Superior temporal gyrus (tissue), 1 donor: ENCODE results near the gene CRISPLD2.

Experiments
- DNase-seq: peaks from one replicate; pipeline ENCODE4 v3.0.0-alpha.2; 2016; ENCODE audit errors: extremely low spot score

The CRISPLD2 gene, protein sequence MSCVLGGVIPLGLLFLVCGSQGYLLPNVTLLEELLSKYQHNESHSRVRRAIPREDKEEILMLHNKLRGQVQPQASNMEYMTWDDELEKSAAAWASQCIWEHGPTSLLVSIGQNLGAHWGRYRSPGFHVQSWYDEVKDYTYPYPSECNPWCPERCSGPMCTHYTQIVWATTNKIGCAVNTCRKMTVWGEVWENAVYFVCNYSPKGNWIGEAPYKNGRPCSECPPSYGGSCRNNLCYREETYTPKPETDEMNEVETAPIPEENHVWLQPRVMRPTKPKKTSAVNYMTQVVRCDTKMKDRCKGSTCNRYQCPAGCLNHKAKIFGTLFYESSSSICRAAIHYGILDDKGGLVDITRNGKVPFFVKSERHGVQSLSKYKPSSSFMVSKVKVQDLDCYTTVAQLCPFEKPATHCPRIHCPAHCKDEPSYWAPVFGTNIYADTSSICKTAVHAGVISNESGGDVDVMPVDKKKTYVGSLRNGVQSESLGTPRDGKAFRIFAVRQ

DNA sequence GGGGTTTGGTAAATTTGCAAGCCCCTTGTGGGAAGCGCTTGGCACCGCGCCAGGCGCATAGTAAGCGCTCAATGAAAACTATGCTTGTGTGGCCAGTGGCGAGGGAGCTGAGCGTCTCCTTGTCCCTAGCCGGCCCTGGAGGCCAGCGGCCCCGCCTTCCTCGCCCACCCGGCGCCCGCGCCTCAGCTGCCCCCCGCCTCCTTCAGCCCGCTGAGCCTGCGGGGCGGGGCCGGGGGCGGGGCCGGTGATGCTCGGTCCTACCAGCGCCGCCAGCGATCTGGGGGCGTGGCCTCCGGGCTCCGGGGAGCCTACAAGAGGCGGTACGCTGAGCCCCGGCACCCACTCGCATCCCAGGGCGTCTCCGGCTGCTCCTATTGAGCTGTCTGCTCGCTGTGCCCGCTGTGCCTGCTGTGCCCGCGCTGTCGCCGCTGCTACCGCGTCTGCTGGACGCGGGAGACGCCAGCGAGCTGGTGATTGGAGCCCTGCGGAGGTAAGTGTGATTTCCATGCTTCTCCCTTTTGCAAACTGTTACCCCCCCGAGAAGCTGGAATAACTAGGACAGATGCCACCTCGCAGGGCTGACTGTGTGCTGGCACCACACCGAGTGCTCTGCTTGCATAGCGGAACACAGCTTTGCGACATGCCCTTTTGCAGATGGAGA is at the start of gene CRISPLD2:
Gene CRISPLD2 (plus strand): TSS at position 342 of the 661 bp plus-strand sequence. CDS start 18,511 bp downstream, outside the sequence.
- DNase-seq: peak; percentile 88

DNA sequence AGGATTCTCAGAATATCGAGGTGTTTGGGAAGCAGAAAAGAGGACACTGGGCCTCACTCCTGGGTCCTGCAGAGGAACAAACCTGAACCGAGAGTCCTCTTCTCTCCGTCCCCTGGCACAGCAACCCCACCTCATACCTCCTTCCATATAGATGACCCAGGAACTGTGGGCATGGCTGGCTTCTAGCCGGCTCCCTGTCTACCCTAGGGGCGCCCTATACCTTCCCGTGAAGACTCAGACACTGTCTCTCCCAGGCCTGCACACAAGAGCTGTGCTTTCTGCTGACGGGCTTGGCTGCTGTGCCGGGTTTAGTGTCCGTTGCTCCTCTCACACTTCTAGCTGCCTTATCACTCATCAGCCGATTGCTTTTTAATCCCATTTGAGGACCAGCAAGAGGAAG is 46.5 kb upstream of the CRISPLD2 start:
- no peak for DNase-seq

DNA sequence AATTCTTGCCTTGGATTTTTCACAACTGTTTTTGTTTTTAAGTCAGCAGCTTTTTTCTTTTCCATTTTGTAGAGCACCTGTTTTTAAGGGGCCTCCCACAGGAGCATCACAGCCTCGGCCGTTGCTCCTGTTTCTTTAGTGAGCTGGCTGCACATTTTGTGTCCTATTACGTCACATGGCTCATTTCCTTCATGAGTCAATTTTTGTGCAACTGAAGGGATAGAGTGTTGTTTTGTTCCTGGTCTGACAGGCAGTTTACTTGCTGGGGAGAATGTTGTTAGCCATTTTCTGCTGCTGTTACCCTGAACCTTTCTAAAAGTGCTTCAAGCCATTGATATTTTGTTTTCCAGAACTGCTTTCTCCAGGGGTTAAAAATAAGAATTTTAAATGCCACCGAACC is 45.0 kb upstream of the CRISPLD2 start:
- peak; percentile 61 for DNase-seq

DNA sequence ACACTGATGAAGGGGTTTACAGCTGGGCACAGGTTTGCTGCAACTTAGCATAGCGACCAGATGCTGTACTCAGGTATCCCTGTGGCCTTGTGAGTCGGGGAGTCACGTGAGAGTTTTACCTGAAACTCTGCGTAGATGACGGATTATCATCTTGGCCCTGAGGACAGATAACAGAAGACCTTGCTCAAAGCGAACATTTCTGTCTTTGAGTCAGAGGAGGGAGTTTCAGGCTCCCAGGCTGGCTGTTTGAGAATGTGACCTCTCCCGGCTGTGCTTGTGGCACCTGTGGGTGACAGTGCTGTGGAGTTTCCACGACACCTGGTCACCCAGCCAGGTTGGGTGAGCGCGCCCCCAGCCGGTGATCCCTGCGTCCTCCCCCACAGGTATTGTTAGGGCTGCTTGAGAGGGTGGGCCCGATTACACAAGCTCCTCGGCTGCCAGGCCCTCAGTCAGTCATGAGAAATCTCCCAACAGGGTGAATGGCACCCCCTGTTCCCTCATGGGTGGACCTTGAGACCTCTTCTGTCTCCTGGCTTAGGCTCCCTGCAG is 44.4 kb upstream of the CRISPLD2 start:
- no peak for DNase-seq

DNA sequence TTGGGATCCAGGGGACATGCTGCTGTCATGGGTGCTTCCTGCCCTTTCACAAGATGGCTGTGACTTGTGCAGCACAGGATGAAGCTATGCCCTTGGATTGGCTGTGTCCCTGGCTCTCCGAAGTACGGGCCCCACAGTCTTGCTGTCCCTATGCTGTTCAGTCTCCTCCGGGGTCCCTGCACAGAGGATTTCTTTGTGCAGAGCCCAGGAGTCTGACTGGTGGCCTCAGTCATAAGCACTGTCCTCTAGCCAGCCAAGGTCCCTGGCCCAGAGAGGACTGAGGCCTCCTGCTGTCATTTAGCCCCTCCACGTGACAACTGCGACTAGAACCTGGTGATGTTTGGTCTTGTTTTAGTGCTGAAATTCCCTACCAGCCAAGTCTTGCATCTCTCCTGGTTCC is 42.4 kb upstream of the CRISPLD2 start:
- no peak for DNase-seq

DNA sequence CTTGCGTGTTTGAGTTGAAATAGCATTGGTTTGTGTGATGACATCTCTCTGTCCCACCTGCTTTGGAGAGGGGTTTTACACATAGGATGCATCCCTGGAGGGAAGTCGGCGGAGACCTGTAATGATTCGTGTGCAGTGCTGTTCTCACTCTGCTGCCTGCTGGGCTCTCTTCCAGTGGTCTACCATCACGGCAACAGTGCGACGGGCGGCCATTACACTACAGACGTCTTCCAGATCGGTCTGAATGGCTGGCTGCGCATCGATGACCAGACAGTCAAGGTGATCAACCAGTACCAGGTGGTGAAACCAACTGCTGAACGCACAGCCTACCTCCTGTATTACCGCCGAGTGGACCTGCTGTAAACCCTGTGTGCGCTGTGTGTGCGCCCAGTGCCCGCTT is 41.1 kb upstream of the CRISPLD2 start:
- no peak for DNase-seq

DNA sequence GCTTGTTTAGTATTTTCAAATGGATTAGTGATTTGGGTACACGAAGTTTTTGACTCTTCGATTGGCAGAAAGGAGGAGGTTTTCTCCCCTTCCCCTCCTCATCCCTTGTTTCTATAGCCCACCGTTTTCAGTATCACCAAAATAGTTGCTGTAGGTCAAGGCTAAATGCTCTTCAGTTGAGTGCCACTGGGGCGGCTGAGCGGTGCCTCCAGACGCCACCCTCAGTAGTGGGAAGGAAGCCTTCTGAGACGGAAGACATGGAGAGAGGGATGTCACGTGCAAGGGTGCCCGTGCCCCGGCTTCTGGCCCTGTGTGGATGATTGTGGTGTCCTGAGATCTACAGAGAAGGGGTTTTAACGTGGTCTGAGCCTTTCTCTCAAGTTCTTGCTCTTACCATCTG is 39.7 kb upstream of the CRISPLD2 start:
- DNase-seq: no peak

DNA sequence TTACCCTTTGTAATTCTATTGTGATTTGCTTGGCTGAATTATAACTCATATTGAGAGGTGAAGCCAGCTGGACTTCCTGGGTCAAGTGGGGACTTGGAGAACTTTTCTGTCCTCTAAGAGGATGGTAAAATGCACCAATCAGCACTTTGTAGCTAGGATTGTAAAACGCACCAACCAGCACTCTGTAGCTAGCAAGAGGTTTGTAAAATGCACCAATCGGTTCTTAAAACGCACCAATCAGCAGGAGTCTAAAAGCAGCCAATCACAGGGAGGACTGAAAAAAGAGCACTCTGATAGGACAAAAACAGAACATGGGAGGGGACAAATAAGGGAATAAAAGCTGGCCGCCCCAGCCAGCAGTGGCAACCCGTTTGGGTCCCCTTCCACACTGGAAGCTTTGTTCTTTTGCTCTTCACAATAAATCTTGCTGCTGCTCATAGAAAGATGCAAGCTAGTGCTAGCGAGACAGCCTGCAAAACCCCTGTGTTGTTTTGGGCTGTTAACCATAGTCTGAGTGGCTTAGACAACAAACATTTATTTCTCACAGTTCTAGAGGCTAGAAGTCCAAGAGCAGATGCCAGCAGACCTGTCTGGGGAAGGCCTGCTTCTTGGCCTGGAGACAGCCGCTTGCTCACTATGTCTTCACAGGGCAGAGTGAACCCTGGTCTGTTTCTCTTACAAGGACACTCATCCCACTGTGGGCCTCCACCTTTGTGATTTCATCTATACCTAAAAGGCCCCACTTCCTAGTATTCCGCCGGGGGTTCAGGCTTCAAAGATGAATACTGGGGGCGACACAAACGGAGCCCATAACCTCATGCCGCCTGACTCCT is 39.0 kb upstream of the CRISPLD2 start:
- DNase-seq: no peak

DNA sequence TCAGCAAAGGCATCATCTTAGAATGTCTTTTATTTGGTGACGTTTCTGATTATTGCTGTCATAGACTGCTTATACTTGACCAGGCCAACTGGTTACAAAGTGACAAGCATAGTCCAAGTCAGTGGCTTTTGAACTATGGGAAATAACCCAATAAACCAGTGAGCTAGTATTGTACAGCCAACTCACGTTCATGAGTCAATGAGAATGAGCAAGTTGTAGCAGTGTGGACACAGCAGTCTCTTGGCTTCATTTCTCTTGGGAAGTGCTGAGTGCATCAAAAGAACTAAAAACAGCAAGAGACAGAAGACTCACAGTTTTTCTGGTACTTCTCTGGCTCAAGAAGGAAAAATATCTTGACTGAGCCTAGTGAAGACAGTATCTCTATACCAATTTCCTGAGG is 36.9 kb upstream of the CRISPLD2 start:
- DNase-seq: no peak

DNA sequence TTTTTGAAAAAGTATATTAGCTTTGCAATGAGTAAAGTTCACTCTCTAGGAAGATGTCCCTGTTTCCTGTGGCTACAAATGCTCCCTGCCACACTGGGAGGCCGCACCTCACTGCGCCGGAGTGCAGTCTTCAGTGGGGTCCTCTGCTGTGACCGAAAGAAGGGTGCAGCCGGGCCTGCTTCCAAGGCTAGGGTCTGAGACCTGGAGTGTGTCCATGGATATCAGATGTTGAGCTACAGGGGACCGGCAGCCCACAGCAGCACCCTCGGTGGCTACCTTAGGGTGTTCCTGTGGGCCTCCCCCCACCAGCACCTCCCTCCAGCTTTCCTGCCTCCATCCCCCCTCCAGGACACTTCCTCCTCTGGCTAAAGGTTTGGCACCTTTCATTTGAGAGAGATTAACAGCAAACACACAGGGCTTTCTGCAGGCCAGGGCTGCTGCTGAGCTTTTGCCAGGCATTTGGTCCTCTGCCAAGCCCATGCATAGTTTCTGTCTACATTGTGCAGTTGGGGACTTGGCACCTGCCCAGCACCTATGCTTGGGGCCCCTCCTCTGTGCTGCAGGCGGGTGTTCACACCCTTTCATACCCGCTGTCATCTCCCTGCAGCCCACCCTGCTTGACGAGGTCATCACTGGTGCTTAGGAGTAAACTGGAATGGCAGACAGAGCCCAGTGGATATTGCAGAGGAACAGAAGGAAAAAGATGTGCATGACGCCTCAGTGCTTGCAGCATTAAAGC is 33.8 kb upstream of the CRISPLD2 start:
- no peak for DNase-seq

DNA sequence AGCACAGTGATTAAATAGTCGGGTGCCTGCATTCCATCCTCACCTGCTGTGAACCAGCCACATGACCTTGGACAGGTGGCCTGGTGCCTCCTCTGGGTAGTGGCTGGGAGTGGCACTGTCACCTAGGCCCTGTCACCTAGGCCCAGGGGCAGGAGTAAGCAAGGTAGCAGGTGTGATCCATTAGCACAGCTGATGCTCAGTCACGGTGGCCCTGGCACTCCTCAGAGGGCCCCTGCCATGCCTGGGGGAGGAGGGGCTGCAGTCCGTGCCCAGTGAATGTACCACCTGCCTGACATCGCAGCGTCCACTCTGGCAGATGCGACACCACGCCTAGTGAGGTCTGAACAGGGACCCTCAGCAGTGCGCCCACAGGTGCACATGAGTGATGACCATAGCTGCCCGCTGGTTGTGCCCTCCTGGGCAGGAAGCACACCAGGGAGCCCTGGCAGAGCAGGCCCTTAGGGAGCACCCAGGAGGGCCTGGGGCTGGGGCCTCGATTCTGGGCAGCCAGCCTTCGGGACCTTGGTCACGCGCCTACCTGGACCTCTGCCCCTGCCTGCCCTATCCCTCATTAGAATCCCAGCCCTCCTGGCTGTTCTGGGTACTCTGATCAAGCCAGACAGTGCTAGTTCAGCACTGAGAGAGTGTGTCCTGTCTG is 33.1 kb upstream of the CRISPLD2 start:
- DNase-seq: no peak

DNA sequence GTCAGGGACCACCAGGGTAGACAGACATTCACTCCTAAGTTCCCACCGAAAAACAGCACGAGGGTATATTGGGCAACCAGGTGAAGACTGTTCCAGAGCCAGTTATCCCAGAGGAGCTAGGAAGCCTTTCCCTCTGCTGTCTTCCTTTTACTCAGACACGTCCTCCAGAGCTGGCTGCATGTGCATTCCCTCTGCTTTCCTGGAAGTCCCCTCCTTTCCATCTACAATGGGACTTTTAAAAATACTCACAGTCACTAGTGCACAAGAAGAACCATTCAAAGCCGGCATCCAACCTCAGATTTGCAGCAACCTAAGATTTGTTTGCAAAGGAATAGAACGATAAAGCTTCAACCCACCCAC is 32.5 kb upstream of the CRISPLD2 start:
- DNase-seq: no peak

DNA sequence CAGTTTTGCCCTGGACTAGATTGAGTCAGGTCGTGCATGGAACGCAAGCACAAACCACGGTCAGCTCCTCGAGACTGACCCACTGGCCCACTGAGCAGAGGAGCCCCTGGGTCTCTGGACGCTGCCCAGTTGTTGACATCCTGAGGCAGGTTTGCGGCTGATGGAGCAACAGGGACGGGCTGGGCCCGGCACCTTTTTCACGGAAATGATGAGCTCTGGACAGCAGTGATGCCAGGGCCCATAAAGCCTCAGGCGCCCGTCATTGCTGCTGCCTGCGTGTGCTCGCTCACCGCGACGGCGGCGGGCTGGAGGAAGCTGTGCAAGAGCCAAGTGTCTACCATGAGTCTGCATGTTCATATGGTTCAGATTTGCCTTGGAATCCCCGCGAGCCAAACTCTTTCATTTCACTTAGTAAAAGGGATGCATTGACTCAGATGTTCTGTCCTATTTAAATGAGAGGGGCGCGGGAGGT is 30.8 kb upstream of the CRISPLD2 start:
- DNase-seq: no peak

DNA sequence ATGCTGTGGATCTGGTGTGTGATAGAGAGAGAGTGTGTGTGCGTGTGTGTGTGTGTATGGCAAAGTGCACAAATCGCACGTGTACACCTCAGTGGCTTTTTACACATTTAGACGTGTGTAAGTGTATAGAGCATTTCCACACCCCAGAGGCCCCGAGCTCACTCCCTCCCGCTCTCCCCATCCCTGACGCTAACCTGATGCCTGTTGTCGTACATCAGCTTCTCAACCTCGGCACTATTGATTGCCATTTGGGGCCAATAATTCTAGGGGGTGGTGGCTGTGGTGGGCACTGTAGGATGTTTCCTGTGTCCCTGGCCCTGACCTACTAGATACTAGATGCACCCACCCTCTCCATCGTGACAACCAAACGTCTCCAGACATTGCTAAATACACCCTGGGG is 30.4 kb upstream of the CRISPLD2 start:
- DNase-seq: no peak

DNA sequence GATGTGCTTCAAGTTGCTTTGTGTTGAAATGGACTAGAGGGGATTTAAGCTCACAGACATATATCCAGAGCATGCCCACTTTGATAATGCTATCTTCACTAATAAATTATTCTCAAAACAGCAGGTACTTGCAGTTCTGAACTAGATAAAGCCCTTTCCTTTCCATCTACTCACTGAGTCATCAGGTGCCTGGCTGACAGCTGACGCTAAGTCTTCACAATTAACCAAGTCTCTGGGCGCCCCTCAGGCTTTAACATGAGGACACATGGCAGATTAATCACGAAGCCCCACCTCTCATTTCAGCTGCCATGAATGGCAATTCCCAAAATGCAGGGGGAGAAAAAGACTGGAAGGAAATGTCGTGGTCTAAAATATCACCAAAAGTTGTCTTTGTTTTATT is 29.5 kb upstream of the CRISPLD2 start:
- no peak for DNase-seq

DNA sequence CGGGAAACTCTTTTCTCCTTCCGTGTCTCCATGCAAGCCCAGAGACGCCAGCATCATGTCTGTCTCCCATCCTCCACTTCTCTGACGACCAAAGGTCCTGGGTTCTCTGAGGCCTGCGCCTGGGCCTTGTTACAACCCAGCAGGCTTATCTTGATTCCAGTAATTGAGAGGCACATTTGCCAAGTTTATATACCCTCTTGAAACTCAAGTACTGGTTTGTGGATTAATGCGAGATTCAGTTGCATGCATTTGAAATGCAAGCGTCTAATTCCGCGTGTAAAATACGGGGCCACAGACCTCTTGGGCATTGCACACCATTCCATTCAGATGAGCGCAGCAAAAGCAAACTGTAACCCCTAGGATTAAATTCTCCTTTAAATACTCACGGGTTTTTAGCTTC is 28.7 kb upstream of the CRISPLD2 start:
- DNase-seq: no peak

DNA sequence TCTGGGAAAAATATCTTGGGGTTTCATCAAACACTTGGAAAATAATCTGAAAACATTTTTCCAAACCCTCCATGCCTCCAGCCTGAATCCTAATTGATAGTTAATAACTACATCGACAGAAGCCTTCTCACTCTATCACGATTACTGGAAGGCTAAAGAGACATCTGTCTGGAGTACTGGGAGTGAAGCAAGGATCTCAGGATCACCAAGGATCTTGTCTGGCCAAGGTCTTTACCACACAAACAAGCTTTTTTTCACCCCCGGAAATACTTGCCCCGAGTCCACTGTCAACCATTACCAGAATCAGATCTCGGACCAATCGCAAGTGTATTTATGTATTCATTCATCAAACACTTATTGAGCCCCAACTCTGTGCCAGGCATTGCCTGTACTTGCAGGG is 28.3 kb upstream of the CRISPLD2 start:
- DNase-seq: no peak

DNA sequence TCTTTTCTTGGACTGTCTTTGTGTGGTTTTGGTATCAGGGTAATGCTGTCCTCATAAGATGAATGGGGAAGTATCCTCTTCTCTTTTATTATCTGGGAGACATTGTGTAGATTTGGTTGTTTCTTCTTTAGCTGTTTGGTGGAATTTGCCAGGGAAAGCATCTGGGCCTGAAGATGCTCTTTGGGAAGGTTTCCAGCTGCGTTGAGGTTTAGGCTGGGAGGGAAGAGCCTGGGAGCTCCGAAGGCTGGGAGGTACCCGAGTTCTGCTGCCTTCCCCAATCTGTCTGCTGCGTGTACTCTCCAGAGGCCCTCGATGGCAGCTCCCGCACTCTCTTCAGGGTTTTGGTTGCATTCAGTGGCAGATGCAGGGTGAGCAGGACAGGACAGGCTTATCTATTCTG is 25.6 kb upstream of the CRISPLD2 start:
- DNase-seq: no peak

DNA sequence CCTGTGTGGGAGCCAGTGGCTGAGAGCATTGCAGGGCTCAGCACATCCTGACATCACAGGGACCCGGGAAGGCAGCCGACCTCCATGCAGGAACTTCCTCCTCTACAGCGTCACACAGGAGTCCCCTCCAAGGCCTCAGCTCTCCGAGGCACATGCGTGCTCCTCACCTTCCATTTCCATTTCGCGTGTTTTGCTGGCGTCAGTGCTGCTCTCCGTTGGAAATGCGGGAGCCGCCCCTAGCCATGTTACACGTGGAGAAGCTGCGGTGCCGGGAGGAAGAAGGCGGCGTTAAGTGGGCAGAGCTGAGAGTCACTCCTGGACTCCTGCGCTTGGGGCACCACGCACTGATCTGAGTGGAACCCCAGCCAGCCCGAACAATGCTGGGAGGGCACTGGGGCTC is 25.2 kb upstream of the CRISPLD2 start:
- no peak for DNase-seq

DNA sequence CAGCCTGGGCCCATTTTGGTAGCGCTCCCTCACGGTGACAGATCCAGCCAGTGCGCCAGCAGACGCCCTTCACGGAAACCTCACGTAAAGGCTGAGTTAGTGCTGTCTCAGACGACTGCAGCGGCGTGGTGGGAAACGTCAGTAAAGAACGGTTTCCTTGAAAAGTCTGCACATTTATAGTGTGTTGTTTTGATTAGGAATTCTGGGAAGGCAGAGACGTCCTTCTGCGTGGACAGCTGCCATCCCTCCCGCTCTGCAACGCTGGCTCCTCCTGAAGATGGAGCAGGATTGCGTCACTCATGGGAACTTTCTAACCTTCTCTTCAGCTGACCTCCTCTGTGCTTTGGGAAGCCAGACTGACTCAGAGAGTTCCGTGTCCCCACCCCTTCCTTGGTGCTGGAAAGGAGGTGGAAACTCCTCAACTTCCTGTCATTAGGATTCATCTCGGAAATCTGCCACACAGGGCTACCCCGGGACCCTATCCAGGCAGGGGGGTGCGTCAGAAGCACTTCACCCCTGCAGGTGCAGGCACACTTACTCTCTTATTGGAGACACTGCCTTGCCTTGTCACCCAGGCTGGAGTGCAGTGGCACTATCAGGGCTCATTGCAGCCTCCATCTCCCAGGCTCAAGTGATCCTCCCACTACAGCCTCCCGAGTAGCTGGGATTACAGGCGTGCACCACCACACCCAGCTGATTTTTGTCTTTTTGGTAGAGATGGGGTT is 24.3 kb upstream of the CRISPLD2 start:
- no peak for DNase-seq
